CD14-positive monocyte (primary cell): ENCODE results near the gene EMILIN3. TPM values are rescaled to one million over a fixed set of nuclear protein-coding genes. Genes with fewer than 3 reads are reported as not detected.

Source experiments
- DNase-seq, 3 donors: peaks; one replicate each; pipeline ENCODE4 v3.0.0-alpha.2; 2011 to 2022
- H2AFZ ChIP-seq: 2 replicates; pipeline ENCODE4 v1.6.0; 2012; ENCODE audit warnings: mild to moderate bottlenecking, low read depth, low read length, inconsistent platforms; ENCODE audit not compliant: insufficient read depth, poor library complexity, severe bottlenecking
- H3K27ac ChIP-seq, 2 donors: 1 replicate in 1 of 2; 2 replicates in 1 of 2; pipeline ENCODE4 v1.5.1; 2012 to 2013; ENCODE audit warnings: low read length in 2 of 2, control low read depth in 1 of 2, inconsistent platforms in 1 of 2, low read depth in 1 of 2, mild to moderate bottlenecking in 1 of 2
- H3K27me3 ChIP-seq, 2 donors: one replicate each; pipeline versions ENCODE4 v1.6.0 to v1.6.1; 2011 to 2013; ENCODE audit warnings: low read length in 2 of 2; ENCODE audit not compliant: control insufficient read depth in 2 of 2, insufficient read depth in 2 of 2
- H3K36me3 ChIP-seq, 2 donors: replicated peaks in 1 of 2; 1 replicate in 1 of 2; 2 replicates in 1 of 2; pipeline versions ENCODE4 v1.5.1 to v1.6.1; 2012 to 2013; ENCODE audit warnings: low read length in 2 of 2, control low read depth in 1 of 2, inconsistent platforms in 1 of 2, mild to moderate bottlenecking in 1 of 2; ENCODE audit not compliant: insufficient read depth in 2 of 2, control insufficient read depth in 1 of 2
- H3K4me1 ChIP-seq, 2 donors: 1 replicate in 1 of 2; 2 replicates in 1 of 2; pipeline versions ENCODE4 v1.5.1 to v1.6.1; 2012 to 2013; ENCODE audit warnings: low read length in 2 of 2, control low read depth in 1 of 2, inconsistent platforms in 1 of 2, mild to moderate bottlenecking in 1 of 2, moderate library complexity in 1 of 2; ENCODE audit not compliant: insufficient read depth in 2 of 2, control insufficient read depth in 1 of 2
- H3K4me2 ChIP-seq: replicated peaks from 2 replicates; pipeline ENCODE3; 2012; ENCODE audit warnings: low read length, moderate library complexity, mild to moderate bottlenecking; ENCODE audit not compliant: poor library complexity, severe bottlenecking; ENCODE audit errors: extremely low read depth
- H3K4me3 ChIP-seq, 3 experiments: fragments of 200-600 bp in 1 of 3; sonication (generic) in 1 of 3; replicated peaks in 1 of 3; 1 replicate in 2 of 3; 2 replicates in 1 of 3; pipeline ENCODE4 v1.5.1; 2011 to 2013; ENCODE audit warnings: low read length in 3 of 3, mild to moderate bottlenecking in 3 of 3, control low read depth in 2 of 3, low read depth in 2 of 3, inconsistent platforms in 1 of 3, moderate library complexity in 1 of 3
- H3K79me2 ChIP-seq: 2 replicates; pipeline ENCODE4 v1.6.0; 2012; ENCODE audit warnings: mild to moderate bottlenecking, control low read depth, inconsistent platforms, low read length, moderate library complexity; ENCODE audit not compliant: insufficient read depth
- H3K9ac ChIP-seq: 2 replicates; pipeline ENCODE4 v1.6.0; 2017; ENCODE audit warnings: low read length, mild to moderate bottlenecking; ENCODE audit not compliant: insufficient read depth, poor library complexity, severe bottlenecking
- H3K9me3 ChIP-seq, 2 donors: replicated peaks in 1 of 2; 1 replicate in 1 of 2; 2 replicates in 1 of 2; pipeline versions ENCODE4 v1.5.1 to v1.6.1; 2012 to 2013; ENCODE audit warnings: low read length in 2 of 2, control low read depth in 1 of 2; ENCODE audit not compliant: control insufficient read depth in 1 of 2, insufficient read depth in 1 of 2
- H4K20me1 ChIP-seq: 2 replicates; pipeline ENCODE4 v1.6.0; 2012; ENCODE audit warnings: mild to moderate bottlenecking, low read length, control low read depth, moderate library complexity; ENCODE audit not compliant: insufficient read depth
- H3K27ac Mint-ChIP-seq, 7 donors: one replicate each; pipeline ENCODE4 v1.8.0; 2020; ENCODE audit warnings: mild to moderate bottlenecking in 7 of 7, mixed read lengths in 7 of 7, moderate library complexity in 6 of 7, inconsistent platforms in 2 of 7
- H3K27me3 Mint-ChIP-seq, 3 donors: one replicate each; pipeline ENCODE4 v1.8.0; 2021 to 2022; ENCODE audit warnings: low read depth in 3 of 3, mild to moderate bottlenecking in 3 of 3, mixed read lengths in 3 of 3, moderate library complexity in 3 of 3, inconsistent platforms in 1 of 3
- H3K36me3 Mint-ChIP-seq, 2 donors: one replicate each; pipeline ENCODE4 v1.8.0; 2020; ENCODE audit warnings: mixed read lengths in 2 of 2, inconsistent platforms in 1 of 2, mild to moderate bottlenecking in 1 of 2
- H3K4me1 Mint-ChIP-seq: one replicate; pipeline ENCODE4 v1.8.0; 2020; ENCODE audit warnings: mild to moderate bottlenecking, mixed read lengths
- H3K4me3 Mint-ChIP-seq, 2 donors: one replicate each; pipeline ENCODE4 v1.8.0; 2020; ENCODE audit warnings: mild to moderate bottlenecking in 2 of 2, mixed read lengths in 2 of 2, moderate library complexity in 1 of 2
- H3K9me3 Mint-ChIP-seq, 7 donors: one replicate each; pipeline ENCODE4 v1.8.0; 2020 to 2022; ENCODE audit warnings: mixed read lengths in 7 of 7, mild to moderate bottlenecking in 6 of 7, moderate library complexity in 6 of 7, inconsistent platforms in 2 of 7
- CTCF ChIP-seq: fragments of 200-600 bp; IDR thresholded peaks from one replicate; pipeline ENCODE4 v1.8.0; 2022; ENCODE audit warnings: antibody characterized with exemption, mild to moderate bottlenecking
- WGBS: methylation state at CpG from one replicate; pipeline ENCODE4 v1.1.5; 2013; ENCODE audit warnings: missing lambda C conversion rate; ENCODE audit not compliant: insufficient coverage; 5-methylcytosine and 5-hydroxymethylcytosine counted together
- intact Hi-C, 2 donors: fragments of 100-400 bp; cut with micrococcal nuclease; formaldehyde crosslinking; loops; one replicate each; pipeline versions ENCODE4 v1.15.0 to v1.15.1; 2023
- polyA plus RNA-seq, 3 donors: library from polyadenylated mRNA; depleted of rRNA in 1 of 3; unstranded in 2 of 3; stranded (reverse) in 1 of 3; fragments of 300-500 nt in 2 of 3; fragments of >200 nt in 1 of 3; fragmentation: Illumina TruSeq in 2 of 3; gene quantifications; 1 replicate in 2 of 3; 2 replicates in 1 of 3; pipeline ENCODE4 v1.2.3, GENCODE V29; 2012 to 2021

EMILIN3 gene
- polyA plus RNA-seq, 3 donors, result not detected

- no peak overlapping the region for H3K4me3 ChIP-seq
- no peak for DNase-seq
- Mint-ChIP-seq H3K4me3 (no peak overlapping the region), H3K4me1 (peaks cover 6% of the 10 kb centered on the region), H3K9me3 (no peaks in the 10 kb centered on the region), H3K27me3 (peaks cover 11 to 24% (median 16%) of the 10 kb centered on the region in 3 donors), H3K27ac (no peak overlapping the region), H3K36me3 (no peaks in the 10 kb centered on the region)
- H3K4me1 ChIP-seq, result no peaks in the 10 kb centered on the region
- WGBS, result 89% methylated on average over 13 of the region's 13 CpGs
- no peak overlapping the region for H2AFZ ChIP-seq
- no peak overlapping the region for H3K9ac ChIP-seq
- no peak overlapping the region for H3K27ac ChIP-seq
- intact Hi-C loops, result loop anchor here in 1 of 2 donors (10.0 kb wide), 1 partner anchor 383 kb away; no protein-coding TSS in a partner anchor
- H3K4me2 ChIP-seq, result no peak overlapping the region
- no peaks in the 10 kb centered on the region for H3K27me3 ChIP-seq
- no peaks in the 10 kb centered on the region for H3K36me3 ChIP-seq
- no peaks in the 10 kb centered on the region for H3K79me2 ChIP-seq
- TF ChIP-seq CTCF, result no peak
- no peaks in the 10 kb centered on the region for H4K20me1 ChIP-seq
- H3K9me3 ChIP-seq, result no peaks in the 10 kb centered on the region
These were observed 18.8 kb downstream of the EMILIN3 start for GRCh38 chr20:41347523-41348429.

GRCh38 chr20:41345729-41346067 is 20.9 kb downstream of the EMILIN3 start:
- peaks cover 0 to 6% of the 10 kb centered on the region in 2 donors for H3K27me3 ChIP-seq
- no peak overlapping the region for H2AFZ ChIP-seq
- Mint-ChIP-seq H3K36me3 (no peaks in the 10 kb centered on the region), H3K4me3 (no peak overlapping the region), H3K4me1 (peaks cover 5% of the 10 kb centered on the region), H3K9me3 (no peaks in the 10 kb centered on the region), H3K27me3 (peaks cover 14 to 16% (median 16%) of the 10 kb centered on the region in 3 donors), H3K27ac (no peak overlapping the region)
- no peaks in the 10 kb centered on the region for H3K9me3 ChIP-seq
- intact Hi-C loops, result loop anchor here in 1 of 2 donors (10.0 kb wide), 1 partner anchor 381 kb away; no protein-coding TSS in a partner anchor
- H4K20me1 ChIP-seq, result no peaks in the 10 kb centered on the region
- H3K4me2 ChIP-seq, result no peak overlapping the region
- H3K79me2 ChIP-seq, result no peaks in the 10 kb centered on the region
- H3K27ac ChIP-seq, result no peak overlapping the region
- no peak overlapping the region for H3K4me3 ChIP-seq
- peaks cover 2 to 4% of the 10 kb centered on the region in 2 donors for H3K4me1 ChIP-seq
- no peak overlapping the region for H3K9ac ChIP-seq
- H3K36me3 ChIP-seq, result no peaks in the 10 kb centered on the region
- TF ChIP-seq CTCF, result no peak
- WGBS, result 91% methylated on average over 17 of the region's 17 CpGs
- DNase-seq, result no peak
